ENCODE results near the gene TBK1. TPM values are rescaled to one million over a fixed set of nuclear protein-coding genes. Genes with fewer than 3 reads are reported as not detected.
"Not testable (repeated sequence)": the region's sequence is repeated elsewhere in the genome, so short reads cannot be mapped to it uniquely, and the experiment has no call there.

Gene TBK1
- total RNA-seq, 1 donor from 2014 or later: 44.1 TPM

DNA sequence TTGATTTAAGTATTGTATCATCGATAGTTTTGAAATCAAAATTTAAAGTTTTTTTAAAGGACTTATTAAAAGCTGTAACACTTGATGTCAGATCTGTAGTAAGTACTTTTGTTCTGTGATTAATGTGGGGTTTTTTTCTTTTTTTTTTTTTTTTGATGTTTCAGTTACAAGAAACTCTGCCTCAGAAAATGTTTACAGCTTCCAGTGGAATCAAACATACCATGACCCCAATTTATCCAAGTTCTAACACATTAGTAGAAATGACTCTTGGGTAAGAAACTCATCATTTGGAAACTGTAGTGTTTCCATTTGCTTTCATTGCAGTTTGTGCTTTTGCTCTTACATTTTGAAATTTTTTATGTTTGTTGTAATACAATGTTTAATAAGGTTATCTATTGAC, 45.6 kb downstream of the TBK1 start:
- no peak for DNase-seq

DNA sequence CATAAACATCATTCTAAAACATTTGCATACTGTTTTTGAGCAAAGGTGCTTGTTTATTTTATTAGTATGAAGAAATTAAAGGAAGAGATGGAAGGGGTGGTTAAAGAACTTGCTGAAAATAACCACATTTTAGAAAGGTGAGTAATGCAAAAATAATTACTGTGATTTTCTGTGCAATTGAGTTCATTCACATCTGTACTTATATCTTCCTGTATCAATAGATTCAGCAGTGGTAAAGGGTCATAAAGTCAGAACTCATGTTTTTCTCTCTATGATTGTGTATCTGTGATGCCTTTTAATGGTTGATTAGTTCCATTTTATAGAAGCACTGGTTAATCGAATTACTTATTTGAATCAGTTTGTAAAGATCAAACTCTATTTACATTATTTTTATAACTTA, 46.0 kb downstream of the TBK1 start:
- DNase-seq: no peak

GRCh38 chr12:64500394-64500793, 48.5 kb downstream of the TBK1 start:
- DNase-seq: no peak

DNA sequence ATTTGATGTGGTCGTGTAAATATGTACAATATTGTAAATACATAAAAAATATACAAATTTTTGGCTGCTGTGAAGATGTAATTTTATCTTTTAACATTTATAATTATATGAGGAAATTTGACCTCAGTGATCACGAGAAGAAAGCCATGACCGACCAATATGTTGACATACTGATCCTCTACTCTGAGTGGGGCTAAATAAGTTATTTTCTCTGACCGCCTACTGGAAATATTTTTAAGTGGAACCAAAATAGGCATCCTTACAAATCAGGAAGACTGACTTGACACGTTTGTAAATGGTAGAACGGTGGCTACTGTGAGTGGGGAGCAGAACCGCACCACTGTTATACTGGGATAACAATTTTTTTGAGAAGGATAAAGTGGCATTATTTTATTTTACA, 49.6 kb downstream of the TBK1 start:
- no peak for DNase-seq

GRCh38 chr12:64506955-64507354, 55.0 kb downstream of the TBK1 start:
- no peak for DNase-seq

DNA sequence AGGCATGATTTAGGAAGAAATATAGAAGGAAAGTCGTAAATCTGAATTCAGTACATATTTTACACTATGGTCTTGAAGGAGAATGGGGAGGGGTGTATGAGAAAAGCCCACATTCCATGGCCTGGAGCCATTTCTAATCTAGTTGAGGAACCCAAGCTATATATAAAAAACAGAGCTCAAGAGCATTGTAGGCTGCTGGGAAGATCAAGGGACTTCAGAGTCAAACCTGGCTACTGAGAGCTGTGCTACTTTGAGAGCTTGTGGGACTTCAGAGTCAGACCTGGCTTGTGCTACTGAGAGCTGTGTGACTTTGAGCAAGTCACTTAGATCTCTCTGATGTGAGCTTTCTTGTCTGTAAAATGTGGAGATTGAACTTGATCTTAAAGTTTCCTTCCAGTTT, 58.7 kb downstream of the TBK1 start:
- DNase-seq: no peak

GRCh38 chr12:64518396-64518795, 66.5 kb downstream of the TBK1 start:
- DNase-seq: no peak

DNA sequence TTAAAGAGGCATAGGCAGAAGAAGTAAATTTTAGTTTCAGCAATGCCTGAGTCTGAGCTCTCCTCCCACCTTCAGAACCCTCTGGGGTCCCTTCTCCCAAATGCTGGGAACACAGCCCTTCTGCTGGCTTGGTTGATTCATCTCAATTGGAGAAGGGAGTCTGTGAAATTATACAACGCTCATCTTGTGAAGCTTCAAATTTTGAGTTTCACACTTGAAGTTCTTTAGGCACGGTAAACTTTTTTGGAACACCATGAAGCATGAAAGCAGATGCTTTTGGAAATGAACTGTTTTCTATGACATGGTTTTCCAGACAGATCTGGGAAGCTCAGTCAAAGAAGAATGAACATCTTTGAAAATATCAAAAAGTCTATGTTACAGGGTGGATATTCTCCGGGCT, 69.9 kb downstream of the TBK1 start:
- DNase-seq: no peak

DNA sequence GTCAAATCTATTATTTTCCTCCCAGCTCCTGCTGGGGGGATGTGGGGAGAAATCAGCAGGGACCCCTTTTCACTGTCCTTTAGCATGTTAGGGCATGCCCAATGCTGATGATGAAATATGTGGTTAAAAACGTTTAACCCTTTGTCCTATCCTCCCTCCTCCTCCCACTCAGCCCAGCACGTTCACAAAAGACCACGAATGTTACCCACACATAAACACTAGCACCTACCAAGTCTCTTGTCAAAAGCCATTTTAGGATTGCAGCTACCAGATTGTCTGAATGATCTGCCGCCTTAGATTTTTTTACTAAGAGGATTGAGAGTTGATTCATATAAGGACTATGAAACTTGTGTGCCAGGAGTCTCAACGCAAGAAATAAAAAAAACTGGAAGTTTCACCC, 70.4 kb downstream of the TBK1 start:
- DNase-seq: no peak

DNA sequence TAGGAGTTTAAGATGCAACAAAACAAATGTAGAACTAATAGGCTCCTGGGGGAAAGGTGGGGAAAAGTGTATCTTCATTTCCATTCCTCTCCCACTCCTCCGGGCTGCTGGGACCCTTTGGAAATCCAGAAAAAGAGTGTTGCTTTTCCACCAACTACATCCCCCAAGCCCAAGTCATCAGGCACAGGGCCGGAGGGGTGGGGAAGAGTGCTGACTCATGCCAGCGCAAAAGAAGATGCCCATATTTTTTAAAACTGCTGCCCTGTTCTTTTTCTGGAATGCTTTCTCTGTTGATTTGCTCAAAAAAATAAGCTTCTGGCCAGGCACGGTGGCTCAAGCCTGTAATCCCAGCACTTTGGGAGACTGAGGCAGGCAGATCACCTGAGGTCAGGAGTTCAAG, 70.9 kb downstream of the TBK1 start:
- DNase-seq: no peak

GRCh38 chr12:64523565-64524444, 71.9 kb downstream of the TBK1 start:
- not testable (repeated sequence) for DNase-seq

DNA sequence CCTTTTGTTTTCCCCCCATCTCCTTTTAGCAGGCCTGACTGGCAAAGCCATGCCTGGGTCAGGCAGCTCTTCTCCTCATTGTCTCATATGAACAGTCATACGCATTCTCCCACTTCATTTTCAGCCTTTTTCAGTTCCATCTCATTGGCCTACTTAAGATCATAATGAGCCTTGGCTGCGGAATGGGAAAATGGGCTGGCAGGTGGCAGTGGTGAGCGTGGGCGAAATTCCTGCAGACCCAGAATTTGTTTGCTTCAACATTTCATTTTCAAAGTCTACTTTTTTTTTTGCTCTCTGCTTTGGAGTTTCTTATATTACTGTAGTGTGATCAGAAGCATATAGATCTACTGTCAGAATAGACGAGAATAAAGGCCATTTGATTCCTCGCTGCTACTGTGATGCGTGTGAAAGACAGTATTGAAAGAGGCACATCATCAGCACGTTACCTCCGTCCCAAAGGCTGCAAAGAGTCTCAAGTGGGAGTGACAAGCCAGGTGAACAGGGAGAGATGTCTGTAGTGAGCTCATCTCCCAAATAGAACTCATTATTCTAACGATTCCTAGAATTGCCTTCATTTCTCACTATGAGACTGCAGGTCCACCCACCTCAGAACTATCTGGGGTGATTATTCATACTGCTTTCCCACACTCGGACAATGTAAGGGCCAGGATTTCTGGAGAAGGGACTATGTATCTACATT, 73.7 kb downstream of the TBK1 start:
- DNase-seq: no peak

GRCh38 chr12:64526859-64527258, 74.9 kb downstream of the TBK1 start:
- DNase-seq: no peak

- no peak for DNase-seq
These were observed 76.7 kb downstream of the TBK1 start for GRCh38 chr12:64528616-64529015.

DNA sequence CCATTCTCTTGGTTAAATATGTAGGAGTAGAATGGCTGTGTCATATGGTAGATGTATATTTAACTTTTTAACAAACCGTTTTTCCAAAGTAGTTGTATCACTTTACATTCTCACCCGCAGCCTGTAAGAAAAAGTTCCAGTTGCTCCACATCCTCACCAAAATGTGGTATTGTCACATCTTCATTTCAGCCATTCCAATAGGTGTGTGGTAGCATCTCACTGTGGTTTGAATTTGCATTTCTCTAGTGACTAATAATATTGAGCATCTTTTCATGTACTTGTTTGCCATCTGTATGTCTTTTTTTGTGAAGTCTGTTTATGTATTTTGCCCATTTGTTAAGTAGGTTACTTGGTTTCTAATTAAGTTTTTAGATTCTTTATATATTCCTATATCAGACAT, 78.6 kb downstream of the TBK1 start:
- no peak for DNase-seq

DNA sequence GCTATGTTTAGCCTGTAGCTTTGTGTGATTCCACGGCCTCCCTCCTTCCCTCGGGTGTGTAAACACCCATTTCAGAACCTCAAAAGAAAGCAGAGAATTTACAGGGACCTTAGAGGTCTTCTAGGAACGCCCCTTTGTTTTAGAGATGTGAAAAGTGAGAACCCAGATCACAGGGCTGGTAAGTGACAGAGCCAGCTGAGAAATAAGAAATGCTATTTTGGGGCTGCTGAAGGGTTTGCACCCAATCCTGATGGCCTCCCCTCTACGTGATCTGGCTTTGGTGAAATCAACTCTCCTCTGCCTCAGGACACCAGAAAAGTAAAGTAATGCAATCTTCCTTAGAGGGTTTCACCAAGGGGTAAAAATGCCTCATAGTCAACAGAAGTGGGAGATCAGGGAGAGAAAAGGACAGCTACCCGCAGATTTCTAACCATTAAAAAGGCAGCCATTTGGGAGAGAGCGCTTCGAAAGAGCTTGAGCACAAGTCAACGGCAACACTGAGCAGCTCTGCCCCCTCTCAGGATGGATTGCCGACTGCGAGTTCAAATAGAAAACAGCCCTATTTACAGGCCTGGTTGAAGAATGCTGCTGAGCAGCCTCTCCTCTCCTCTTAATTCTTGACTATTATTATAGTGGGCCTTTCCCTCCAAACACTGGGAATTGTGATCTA, 79.9 kb downstream of the TBK1 start:
- DNase-seq: no peak

DNA sequence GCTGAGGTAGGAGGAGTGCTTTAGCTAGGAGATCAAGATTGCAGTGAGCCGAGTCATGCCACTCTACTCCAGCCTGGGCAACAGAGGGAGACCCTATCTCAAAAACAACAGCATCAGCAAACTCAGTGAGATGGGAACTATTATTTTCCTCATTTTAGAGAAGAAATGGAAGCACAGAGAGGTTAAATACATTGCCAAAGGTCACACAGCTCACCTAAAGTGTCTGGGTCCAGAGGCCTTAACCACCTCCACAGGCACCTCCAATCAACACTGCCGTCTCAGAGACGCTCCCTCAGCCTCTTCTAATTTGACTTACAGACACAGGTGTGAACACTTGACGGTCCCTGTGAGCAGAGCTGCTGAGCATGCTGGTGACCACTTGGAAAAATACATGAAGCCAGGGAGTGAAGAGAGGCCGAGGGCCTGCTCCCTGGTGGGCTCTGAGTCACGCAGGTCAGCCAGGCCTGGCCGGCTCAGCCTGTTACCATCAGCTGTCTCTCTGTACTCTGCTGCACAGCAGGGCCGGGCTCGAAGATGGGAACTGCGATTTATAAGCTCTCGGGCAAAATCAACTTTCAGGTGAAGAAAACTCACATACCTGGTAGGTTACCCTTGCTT, 80.9 kb downstream of the TBK1 start:
- no peak for DNase-seq

- no peak for DNase-seq
These were observed 82.8 kb downstream of the TBK1 start for GRCh38 chr12:64534672-64535199.

GRCh38 chr12:64538121-64538520, 86.2 kb downstream of the TBK1 start:
- DNase-seq: peak; percentile 4

- not testable (repeated sequence) for DNase-seq
These were observed 90.6 kb downstream of the TBK1 start for GRCh38 chr12:64542409-64543047.

- no peak for DNase-seq
These were observed 92.6 kb downstream of the TBK1 start for GRCh38 chr12:64544371-64545080.

- DNase-seq: no peak
These were observed 93.1 kb downstream of the TBK1 start for GRCh38 chr12:64545081-64545382.

All from dermis blood vessel endothelial cell (primary cell).